Stimulated activated naive CD8-positive, alpha-beta T cell treated with anti-CD3 and anti-CD28 coated beads, Interleukin-15, Interleukin-2, amounts not matched to agents 100 ng/mL and 50 ng/mL, for 24 hours (primary cell): ENCODE results near the gene ZDHHC18.
A peak's percentile ranks its signal among the peaks of the same experiment; 100 is the strongest.
"Not testable (repeated sequence)": the region's sequence is repeated elsewhere in the genome, so short reads cannot be mapped to it uniquely, and the experiment has no call there.

ENCODE experiments used
- H3K27ac Mint-ChIP-seq: one replicate; pipeline ENCODE4 v1.8.0; 2021; ENCODE audit warnings: mild to moderate bottlenecking, mixed read lengths
- H3K27me3 Mint-ChIP-seq: one replicate; pipeline ENCODE4 v1.8.0; 2021; ENCODE audit warnings: mixed read lengths
- H3K36me3 Mint-ChIP-seq: one replicate; pipeline ENCODE4 v1.8.0; 2021; ENCODE audit warnings: low read depth, mixed read lengths
- H3K4me1 Mint-ChIP-seq: one replicate; pipeline ENCODE4 v1.8.0; 2021; ENCODE audit warnings: low read depth, mixed read lengths
- H3K4me3 Mint-ChIP-seq: one replicate; pipeline ENCODE4 v1.8.0; 2021; ENCODE audit warnings: mild to moderate bottlenecking, mixed read lengths
- H3K9me3 Mint-ChIP-seq: one replicate; pipeline ENCODE4 v1.8.0; 2021; ENCODE audit warnings: mixed read lengths

Gene ZDHHC18

DNA sequence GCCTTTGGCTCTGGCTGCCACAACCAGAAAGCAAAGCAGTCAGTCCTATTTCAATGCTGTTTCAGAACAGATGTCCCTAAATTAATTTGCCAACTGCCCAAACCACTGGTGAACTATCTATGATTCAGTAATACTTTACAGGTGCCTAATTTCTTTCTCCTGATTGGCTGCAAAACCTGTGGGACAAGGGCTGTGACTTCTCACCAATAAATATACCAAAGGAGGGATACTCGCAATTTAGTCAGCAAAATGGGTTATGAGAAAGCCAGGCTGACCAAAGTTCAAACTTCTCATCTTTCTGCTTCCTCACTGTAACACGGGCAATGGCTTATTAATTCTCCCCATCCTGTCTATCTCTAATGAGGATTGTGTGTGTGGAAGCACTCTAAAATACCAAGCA lies 50.8 kb downstream of the ZDHHC18 start:
- Mint-ChIP-seq H3K4me1 (no peaks in the 10 kb centered on the region), H3K9me3 (no peaks in the 10 kb centered on the region), H3K36me3 (peaks cover 26% of the 10 kb centered on the region), H3K27ac (no peak overlapping the region), H3K27me3 (no peaks in the 10 kb centered on the region), H3K4me3 (no peak overlapping the region)

GRCh38 chr1:26879793-26880192 lies 53.3 kb downstream of the ZDHHC18 start:
- H3K27ac Mint-ChIP-seq, result no peak overlapping the region
- H3K4me1 Mint-ChIP-seq, result no peaks in the 10 kb centered on the region
- H3K9me3 Mint-ChIP-seq, result no peaks in the 10 kb centered on the region
- no peak overlapping the region for H3K4me3 Mint-ChIP-seq
- peaks cover 48% of the 10 kb centered on the region for H3K36me3 Mint-ChIP-seq
- H3K27me3 Mint-ChIP-seq, result no peaks in the 10 kb centered on the region

- not testable (repeated sequence) for H3K27ac Mint-ChIP-seq
Observed at GRCh38 chr1:26881611-26882010, 55.1 kb downstream of the ZDHHC18 start.

GRCh38 chr1:26882696-26883463 lies 56.4 kb downstream of the ZDHHC18 start:
- Mint-ChIP-seq H3K27ac (peak overlapping the region; percentile 9), H3K4me1 (peaks cover 5% of the 10 kb centered on the region), H3K36me3 (peaks cover 60% of the 10 kb centered on the region), H3K9me3 (no peaks in the 10 kb centered on the region), H3K4me3 (no peak overlapping the region), H3K27me3 (no peaks in the 10 kb centered on the region)

More at GRCh38 chr1:26881611-26882010, 55.1 kb downstream of the ZDHHC18 start:
- H3K4me3 Mint-ChIP-seq, H3K27me3 Mint-ChIP-seq, H3K9me3 Mint-ChIP-seq, H3K4me1 Mint-ChIP-seq: not testable (repeated sequence)
- H3K36me3 Mint-ChIP-seq, result peaks cover 59% of the 10 kb centered on the region

DNA sequence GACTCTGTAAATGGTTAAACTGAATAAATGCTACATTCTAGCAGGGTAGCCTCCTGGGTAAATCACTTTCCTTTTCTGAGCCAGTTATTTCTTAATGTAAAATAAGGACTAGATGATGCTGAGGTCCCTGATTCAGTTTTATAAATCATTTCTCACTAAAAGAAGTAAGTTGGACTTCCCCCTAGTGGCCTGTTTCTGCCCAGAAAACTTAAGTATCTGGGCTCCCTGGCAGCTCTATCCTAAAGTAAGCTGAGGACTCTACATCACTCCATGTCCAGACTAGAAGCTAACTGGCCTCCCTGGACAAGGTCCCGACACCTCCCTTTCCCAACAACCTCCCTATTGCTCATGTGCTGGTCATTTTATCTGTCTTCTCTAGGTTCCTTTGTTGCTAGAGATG lies 60.6 kb downstream of the ZDHHC18 start:
- H3K4me1 Mint-ChIP-seq, result peaks cover 32% of the 10 kb centered on the region
- no peaks in the 10 kb centered on the region for H3K9me3 Mint-ChIP-seq
- H3K4me3 Mint-ChIP-seq, result no peak overlapping the region
- peak overlapping the region; percentile 49 for H3K27ac Mint-ChIP-seq
- H3K27me3 Mint-ChIP-seq, result no peaks in the 10 kb centered on the region
- peaks cover 61% of the 10 kb centered on the region for H3K36me3 Mint-ChIP-seq

- Mint-ChIP-seq H3K4me1 (peaks cover 32% of the 10 kb centered on the region), H3K9me3 (no peaks in the 10 kb centered on the region), H3K36me3 (peaks cover 58% of the 10 kb centered on the region), H3K27ac (peak overlapping the region; percentile 97), H3K27me3 (no peaks in the 10 kb centered on the region), H3K4me3 (peak overlapping the region; percentile 99)
Observed at GRCh38 chr1:26888231-26888630, 61.7 kb downstream of the ZDHHC18 start.

DNA sequence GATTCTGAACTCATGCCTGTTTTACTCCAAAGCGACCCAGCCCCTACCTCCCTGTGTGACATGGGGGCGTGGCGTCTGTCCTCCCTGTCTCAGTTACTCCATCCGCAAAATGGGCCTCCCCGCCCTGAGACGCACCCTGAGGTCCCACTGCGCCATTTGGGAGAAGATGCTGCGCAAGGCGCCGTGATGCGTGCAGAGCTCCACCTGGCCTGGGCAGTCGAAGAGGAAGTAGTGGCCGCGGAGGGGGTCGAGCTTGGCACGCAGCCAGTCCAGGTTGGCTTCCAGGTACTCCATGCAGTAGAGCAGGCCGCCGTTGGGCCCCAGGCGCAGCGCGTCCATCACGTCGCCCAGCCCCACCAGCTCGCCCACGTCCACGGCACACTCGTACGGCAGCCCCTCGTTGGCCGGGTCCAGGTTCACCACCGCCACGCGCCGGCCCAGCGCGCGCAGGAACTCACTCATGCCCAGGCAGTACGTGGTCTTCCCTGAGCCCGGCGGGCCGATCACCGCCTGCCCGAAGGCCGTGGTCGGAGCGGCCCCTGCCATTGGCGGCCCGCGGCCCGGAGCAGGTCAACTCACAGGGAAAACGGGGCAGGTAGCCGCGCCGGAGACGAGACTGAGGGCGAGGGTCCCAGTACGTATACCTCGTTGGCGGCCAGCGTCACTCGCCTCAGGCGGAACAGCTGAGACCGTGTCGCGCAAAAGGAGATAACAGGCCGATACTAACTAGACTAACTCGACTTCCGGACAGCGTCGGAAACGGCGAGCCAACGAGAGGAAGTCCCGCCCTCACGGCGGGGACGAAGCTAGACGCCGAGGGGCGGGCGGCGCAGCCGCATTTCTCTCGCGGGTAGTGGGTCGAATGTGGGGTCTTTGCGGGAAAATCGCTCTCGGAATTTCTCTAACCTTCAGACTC lies 63.3 kb downstream of the ZDHHC18 start, which contains the start of gene GPN2:
Gene GPN2, minus strand, starts transcription at position 733 of the 916 bp plus-strand sequence. Its CDS starts 187 bp downstream, at position 546.
- peak within 1 kb of the TSS; percentile 97 for H3K27ac Mint-ChIP-seq
- no peaks in the 10 kb centered on the region for H3K27me3 Mint-ChIP-seq
- no peaks in the 10 kb centered on the region for H3K9me3 Mint-ChIP-seq
- H3K4me1 Mint-ChIP-seq, result peaks cover 32% of the 10 kb centered on the region
- H3K36me3 Mint-ChIP-seq, result peaks cover 54% of the 10 kb centered on the region
- H3K4me3 Mint-ChIP-seq, result peak within 1 kb of the TSS; percentile 99

DNA sequence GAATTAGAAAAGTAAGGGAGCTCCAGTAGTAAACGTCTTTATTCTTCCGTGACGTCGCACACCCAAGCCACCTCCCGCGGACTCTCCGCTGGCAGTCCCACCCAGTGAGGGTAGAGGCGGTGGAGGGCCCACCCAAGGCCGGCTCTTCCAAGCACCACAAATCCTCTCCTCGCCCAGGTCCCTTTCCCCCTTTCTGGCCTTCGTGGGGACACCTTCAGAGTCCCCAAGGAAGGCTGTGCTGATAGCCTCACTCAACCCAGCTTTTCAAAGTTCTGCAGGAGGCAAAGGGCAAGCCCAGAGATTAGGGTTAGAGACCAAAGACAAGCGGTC lies 63.9 kb downstream of the ZDHHC18 start:
- Mint-ChIP-seq H3K9me3 (no peaks in the 10 kb centered on the region), H3K27me3 (no peaks in the 10 kb centered on the region), H3K36me3 (peaks cover 50% of the 10 kb centered on the region), H3K4me1 (peaks cover 32% of the 10 kb centered on the region), H3K27ac (peak overlapping the region; percentile 97), H3K4me3 (peak overlapping the region; percentile 99)

GRCh38 chr1:26894263-26894662 lies 67.8 kb downstream of the ZDHHC18 start:
- Mint-ChIP-seq H3K27ac (peak overlapping the region; percentile 3), H3K9me3 (no peaks in the 10 kb centered on the region), H3K4me1 (peaks cover 27% of the 10 kb centered on the region), H3K27me3 (no peaks in the 10 kb centered on the region), H3K4me3 (no peak overlapping the region), H3K36me3 (peaks cover 42% of the 10 kb centered on the region)

GRCh38 chr1:26897351-26897750 lies 70.9 kb downstream of the ZDHHC18 start:
- H3K4me1 Mint-ChIP-seq, result peaks cover 33% of the 10 kb centered on the region
- no peaks in the 10 kb centered on the region for H3K9me3 Mint-ChIP-seq
- no peak overlapping the region for H3K27ac Mint-ChIP-seq
- peaks cover 33% of the 10 kb centered on the region for H3K36me3 Mint-ChIP-seq
- no peaks in the 10 kb centered on the region for H3K27me3 Mint-ChIP-seq
- H3K4me3 Mint-ChIP-seq, result no peak overlapping the region

DNA sequence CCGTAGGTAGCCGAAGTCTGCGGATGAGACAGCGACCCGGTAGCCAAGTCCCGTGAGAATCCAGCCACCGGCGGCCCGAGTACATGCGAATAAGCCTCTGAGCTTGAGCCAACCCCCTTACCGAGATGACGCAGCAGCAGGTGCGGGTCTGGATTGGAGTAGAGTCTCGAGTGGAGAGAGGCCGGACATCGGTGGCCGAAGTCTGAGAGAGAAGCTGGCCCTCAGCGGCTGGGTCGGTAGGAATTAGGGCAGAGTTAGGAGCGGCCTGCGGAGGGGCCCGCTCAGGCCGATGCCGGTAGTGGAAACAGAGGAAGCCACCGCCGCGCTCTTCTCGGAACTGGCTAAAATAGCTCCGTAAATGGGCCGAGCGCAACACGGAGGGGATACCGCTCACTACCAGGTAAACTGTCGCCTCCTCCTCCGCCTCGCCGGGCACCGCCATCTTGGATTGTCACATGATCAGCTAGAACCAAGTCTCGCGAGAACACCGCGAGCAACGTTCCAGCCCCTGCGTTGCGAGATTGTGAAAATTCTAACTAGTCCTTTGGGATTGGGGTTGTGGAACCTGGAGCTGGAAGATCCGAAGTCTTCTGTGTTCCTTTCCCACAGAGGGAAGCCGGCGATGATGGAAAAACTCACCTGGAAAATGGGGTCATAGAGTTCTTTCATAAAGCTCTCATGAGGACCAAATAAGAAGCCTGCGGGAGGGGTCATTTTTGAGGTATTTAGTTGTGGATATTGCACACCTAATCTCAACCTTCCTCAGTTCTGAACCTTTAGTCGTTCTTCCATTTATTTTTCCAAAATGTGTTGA lies 73.7 kb downstream of the ZDHHC18 start, which contains the start of gene GPATCH3:
Gene GPATCH3, minus strand, starts transcription at position 467 of the 814 bp plus-strand sequence. Its CDS starts 25 bp downstream, at position 442.
- Mint-ChIP-seq H3K9me3 (no peaks in the 10 kb centered on the region), H3K27me3 (no peaks in the 10 kb centered on the region), H3K27ac (peak within 1 kb of the TSS; percentile 97), H3K36me3 (peaks cover 15% of the 10 kb centered on the region), H3K4me1 (peaks cover 35% of the 10 kb centered on the region), H3K4me3 (peak within 1 kb of the TSS; percentile 95)

- H3K27ac Mint-ChIP-seq, result peak overlapping the region; percentile 97
- no peaks in the 10 kb centered on the region for H3K27me3 Mint-ChIP-seq
- H3K4me1 Mint-ChIP-seq, result peaks cover 35% of the 10 kb centered on the region
- H3K36me3 Mint-ChIP-seq, result peaks cover 12% of the 10 kb centered on the region
- peak overlapping the region; percentile 95 for H3K4me3 Mint-ChIP-seq
- H3K9me3 Mint-ChIP-seq, result no peaks in the 10 kb centered on the region
Observed at GRCh38 chr1:26900815-26901511, 74.5 kb downstream of the ZDHHC18 start.
